B cell (primary cell): ENCODE results near the gene BBC3. TPM values are rescaled to one million over a fixed set of nuclear protein-coding genes. Genes with fewer than 3 reads are reported as not detected.

ENCODE experiments used
- ATAC-seq: fragments of 200-7000 bp; cut with Tn5 transposase; one replicate; pipeline ENCODE4 v1.10.0; 2021; ENCODE audit warnings: low read depth, mild to moderate bottlenecking, moderate number of reproducible peaks, moderate library complexity
- CTCF ChIA-PET: fragments of 350-600 bp; sonication (Branson Sonifier 250); formaldehyde crosslinking; loops from one replicate; lab custom pipeline; 2021; ENCODE audit warnings: antibody characterized with exemption, inconsistent platforms; lab: Charles Lee
- POLR2A ChIA-PET: fragments of 350-600 bp; sonication (Branson Sonifier 250); formaldehyde crosslinking; loops from one replicate; lab custom pipeline; 2021; ENCODE audit warnings: antibody characterized with exemption; lab: Charles Lee
- DNase-seq: peaks from one replicate; pipeline ENCODE4 v3.0.0; 2013
- H2AFZ ChIP-seq: 2 replicates; pipeline ENCODE4 v1.6.1; 2012; ENCODE audit warnings: mild to moderate bottlenecking, low read depth, low read length; ENCODE audit not compliant: insufficient read depth, poor library complexity, severe bottlenecking
- H3K27ac ChIP-seq, 2 donors: 1 replicate in 1 of 2; 2 replicates in 1 of 2; pipeline ENCODE4 v1.5.1; 2012 to 2013; ENCODE audit warnings: low read length in 2 of 2, mild to moderate bottlenecking in 2 of 2, moderate library complexity in 1 of 2
- H3K27me3 ChIP-seq, 4 experiments: fragments of 200-600 bp in 1 of 4; sonication (generic) in 1 of 4; replicated peaks in 1 of 4; 1 replicate in 2 of 4; 2 replicates in 2 of 4; pipeline versions ENCODE4 v1.6.1 to v1.7.0; 2013 to 2016; ENCODE audit warnings: low read length in 3 of 4, mild to moderate bottlenecking in 2 of 4, mixed read lengths in 1 of 4, moderate library complexity in 1 of 4; ENCODE audit not compliant: insufficient read depth in 4 of 4, control insufficient read depth in 3 of 4; ENCODE audit errors: control extremely low read depth in 1 of 4
- H3K36me3 ChIP-seq, 2 experiments: replicated peaks in 1 of 2; 1 replicate in 1 of 2; 2 replicates in 1 of 2; pipeline versions ENCODE4 v1.6.1 to v1.7.1; 2013; ENCODE audit warnings: low read length in 1 of 2; ENCODE audit not compliant: insufficient read depth in 2 of 2, control insufficient read depth in 1 of 2; ENCODE audit errors: control extremely low read depth in 1 of 2, extremely low read depth in 1 of 2
- H3K4me1 ChIP-seq, 2 donors: fragments of 200-600 bp in 1 of 2; sonication (generic) in 1 of 2; 1 replicate in 1 of 2; 2 replicates in 1 of 2; pipeline versions ENCODE4 v1.5.1 to v1.6.1; 2013 to 2017; ENCODE audit warnings: low read length in 2 of 2; ENCODE audit not compliant: control insufficient read depth in 2 of 2, insufficient read depth in 2 of 2
- H3K4me2 ChIP-seq: replicated peaks from 2 replicates; pipeline ENCODE3; 2012; ENCODE audit warnings: mild to moderate bottlenecking, low read depth, low read length; ENCODE audit not compliant: poor library complexity, severe bottlenecking
- H3K4me3 ChIP-seq, 5 experiments: fragments of 200-600 bp in 1 of 5; sonication (generic) in 1 of 5; 1 replicate in 3 of 5; 2 replicates in 2 of 5; pipeline versions ENCODE4 v1.5.1 to v1.7.0; 2011 to 2016; ENCODE audit warnings: low read length in 4 of 5, mild to moderate bottlenecking in 4 of 5, low read depth in 2 of 5, control low read depth in 1 of 5, moderate library complexity in 1 of 5; ENCODE audit not compliant: insufficient read depth in 1 of 5; ENCODE audit errors: control extremely low read depth in 1 of 5, extremely low read depth in 1 of 5
- H3K79me2 ChIP-seq: fragments of 200-600 bp; sonication (generic); one replicate; pipeline ENCODE4 v1.6.0; 2016; ENCODE audit warnings: low read length; ENCODE audit not compliant: control insufficient read depth, insufficient read depth
- H3K9ac ChIP-seq: fragments of 200-600 bp; sonication (generic); 2 replicates; pipeline ENCODE4 v1.6.1; 2017; ENCODE audit warnings: mild to moderate bottlenecking, low read length, moderate library complexity
- H3K9me3 ChIP-seq, 3 donors: one replicate each; pipeline versions ENCODE4 v1.6.1 to v1.7.1; 2013; ENCODE audit warnings: low read length in 2 of 3; ENCODE audit not compliant: control insufficient read depth in 2 of 3, insufficient read depth in 1 of 3; ENCODE audit errors: control extremely low read depth in 1 of 3
- H4K20me1 ChIP-seq: 2 replicates; pipeline ENCODE4 v1.6.0; 2012; ENCODE audit warnings: mild to moderate bottlenecking, low read length; ENCODE audit not compliant: insufficient read depth, control insufficient read depth, poor library complexity, severe bottlenecking
- H3K27ac Mint-ChIP-seq: one replicate; pipeline ENCODE4 v1.8.0; 2021; ENCODE audit warnings: mixed read lengths
- H3K27me3 Mint-ChIP-seq: one replicate; pipeline ENCODE4 v1.8.0; 2021; ENCODE audit warnings: mixed read lengths
- H3K4me1 Mint-ChIP-seq: one replicate; pipeline ENCODE4 v1.8.0; 2021; ENCODE audit warnings: mixed read lengths
- H3K4me3 Mint-ChIP-seq: one replicate; pipeline ENCODE4 v1.8.0; 2021; ENCODE audit warnings: mixed read lengths
- H3K9me3 Mint-ChIP-seq: one replicate; pipeline ENCODE4 v1.8.0; 2022; ENCODE audit warnings: mixed read lengths; ENCODE audit not compliant: insufficient read depth
- CTCF ChIP-seq: fragments of 200-600 bp; IDR thresholded peaks from one replicate; pipeline ENCODE4 v1.8.0; 2022; ENCODE audit warnings: antibody characterized with exemption, mild to moderate bottlenecking
- EZH2 ChIP-seq: IDR thresholded peaks from 2 replicates; pipeline ENCODE4 v1.6.1; 2012; ENCODE audit warnings: borderline replicate concordance, low read depth, mild to moderate bottlenecking, moderate library complexity, low read length; ENCODE audit not compliant: insufficient read depth, poor library complexity, severe bottlenecking
- WGBS: methylation state at CpG from one replicate; pipeline ENCODE4 v1.1.5; 2013; ENCODE audit warnings: missing lambda C conversion rate; ENCODE audit not compliant: insufficient coverage; 5-methylcytosine and 5-hydroxymethylcytosine counted together
- intact Hi-C: fragments of 100-400 bp; cut with micrococcal nuclease; formaldehyde crosslinking; loops from one replicate; pipeline ENCODE4 v1.10.0; 2022
- polyA plus RNA-seq: library from polyadenylated mRNA; depleted of rRNA; stranded (reverse); fragments of >200 nt; gene quantifications from 2 replicates; pipeline ENCODE4 v1.2.3, GENCODE V29; 2012
- total RNA-seq, 2 donors: library from RNA; stranded (reverse); fragments of 120-200 nt in 1 of 2; gene quantifications; 1 replicate in 1 of 2; 2 replicates in 1 of 2; pipeline versions ENCODE4 v1.2.3 to v1.2.4, GENCODE V29; 2013 to 2022

Gene BBC3
- total and polyA plus RNA-seq, 2 donors (not counting 1 experiment from before 2014, with no cell fraction given), result 10.2 to 17.8 TPM

GRCh38 chr19:47243364-47243775 is 12.4 kb upstream of the BBC3 start:
- H3K4me1 ChIP-seq, result peaks cover 50% of the 10 kb centered on the region in 2 donors
- H3K79me2 ChIP-seq, result no peaks in the 10 kb centered on the region
- intact Hi-C loops, result loop anchor here (5.0 kb wide), 1 partner anchor 111 kb away; the partner anchor contains the start of gene SAE1
- TF ChIP-seq EZH2 (no peak), CTCF (no peak)
- H3K9ac ChIP-seq, result no peak overlapping the region
- peak overlapping the region; percentile 80 for H3K4me2 ChIP-seq
- H3K27ac Mint-ChIP-seq, result peak overlapping the region; percentile 51
- H3K36me3 ChIP-seq, result no peaks in the 10 kb centered on the region
- H3K9me3 Mint-ChIP-seq, result no peaks in the 10 kb centered on the region
- ATAC-seq (no peak), DNase-seq (no peak)
- peaks cover 0 to 59% (median 24%) of the 10 kb centered on the region in 4 experiments for H3K27me3 ChIP-seq
- H3K9me3 ChIP-seq, result peaks cover 0 to 21% (median 0%) of the 10 kb centered on the region in 3 donors
- H2AFZ ChIP-seq, result peak overlapping the region; percentile 25
- 21% methylated on average over 9 of the region's 9 CpGs for WGBS
- CTCF ChIA-PET, result interaction anchor here (0.8 to 10.2 kb wide), 10 partner anchors 11 to 421 kb away, joined by 3 to 557 read pairs (median 22); partner anchors contain the start of genes BBC3, CCDC9 and DHX34
- H3K4me3 ChIP-seq, result peak overlapping the region in 2 of 5 experiments; percentile 13 to 14
- H3K27ac ChIP-seq, result no peak overlapping the region
- peaks cover 17% of the 10 kb centered on the region for H3K27me3 Mint-ChIP-seq
- no peaks in the 10 kb centered on the region for H4K20me1 ChIP-seq
- POLR2A ChIA-PET, result interaction anchor here (1.1 to 3.4 kb wide), 5 partner anchors 10 to 31 kb away, joined by 3 to 31 read pairs (median 4); partner anchors contain the start of gene CCDC9
- H3K4me3 Mint-ChIP-seq, result peak overlapping the region; percentile 59
- H3K4me1 Mint-ChIP-seq, result peaks cover 32% of the 10 kb centered on the region

GRCh38 chr19:47241919-47242577 is 11.0 kb upstream of the BBC3 start:
- POLR2A ChIA-PET, result interaction anchor here (1.0 to 3.4 kb wide), 3 partner anchors 9 to 16 kb away, joined by 5 to 31 read pairs (median 18); no protein-coding TSS in a partner anchor
- H3K27ac ChIP-seq, result no peak overlapping the region
- peak; percentile 36 for DNase-seq

More at GRCh38 chr19:47241919-47242577, 11.0 kb upstream of the BBC3 start:
- H3K4me3 ChIP-seq, result no peak overlapping the region
- H3K9ac ChIP-seq, result no peak overlapping the region
- Mint-ChIP-seq H3K4me1 (peaks cover 30% of the 10 kb centered on the region), H3K27ac (no peak overlapping the region), H3K9me3 (no peaks in the 10 kb centered on the region), H3K27me3 (peaks cover 17% of the 10 kb centered on the region), H3K4me3 (no peak overlapping the region)
- intact Hi-C loops, result loop anchor here (1.0 to 5.0 kb wide), 2 partner anchors 11 to 110 kb away; partner anchors contain the start of genes BBC3 and SAE1
- WGBS, result 88% methylated on average over 7 of the region's 7 CpGs
- no peaks in the 10 kb centered on the region for H3K36me3 ChIP-seq
- CTCF ChIA-PET, result interaction anchor here (0.7 to 10.2 kb wide), 5 partner anchors 9 to 93 kb away, joined by 3 to 557 read pairs (median 5); partner anchors contain the start of gene CCDC9
- peaks cover 50% of the 10 kb centered on the region in 2 donors for H3K4me1 ChIP-seq
- H4K20me1 ChIP-seq, result no peaks in the 10 kb centered on the region
- H2AFZ ChIP-seq, result no peak overlapping the region
- TF ChIP-seq EZH2, result no peak
- no peak for TF ChIP-seq CTCF
- no peaks in the 10 kb centered on the region for H3K79me2 ChIP-seq
- peaks cover 0 to 51% (median 24%) of the 10 kb centered on the region in 4 experiments for H3K27me3 ChIP-seq
- no peak overlapping the region for H3K4me2 ChIP-seq
- no peak for ATAC-seq
- H3K9me3 ChIP-seq, result peaks cover 0 to 21% (median 0%) of the 10 kb centered on the region in 3 donors
